ENCODE data around the gene KCNJ16.

The KCNJ16 gene

DNA sequence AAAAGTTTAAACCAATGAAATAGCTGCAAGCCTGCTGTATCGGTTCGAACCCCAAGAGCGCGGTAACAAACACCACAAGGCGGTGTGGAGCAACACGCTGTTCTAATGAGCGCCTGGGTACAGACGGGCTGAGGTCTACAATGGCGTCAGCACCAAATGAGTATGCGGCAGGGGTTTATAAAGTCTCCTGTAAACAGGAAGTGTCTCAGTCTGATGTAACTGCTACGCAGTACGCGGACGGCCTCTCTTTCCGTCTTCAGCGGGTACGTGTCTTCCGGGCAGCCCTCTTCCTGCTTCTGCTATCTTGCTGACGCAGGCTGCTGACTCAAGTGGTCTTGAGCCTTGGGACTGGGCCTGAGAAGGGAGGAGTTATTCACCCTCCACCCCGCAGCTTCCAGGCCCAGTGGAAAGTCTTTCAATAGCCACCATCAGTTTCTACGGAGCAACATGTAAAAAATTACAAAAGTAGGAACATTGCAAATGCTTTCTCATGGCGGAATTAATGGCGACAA, 53.8 kb downstream of the KCNJ16 start:
- no peak for DNase-seq (ENCODE audit: low read depth)

DNA sequence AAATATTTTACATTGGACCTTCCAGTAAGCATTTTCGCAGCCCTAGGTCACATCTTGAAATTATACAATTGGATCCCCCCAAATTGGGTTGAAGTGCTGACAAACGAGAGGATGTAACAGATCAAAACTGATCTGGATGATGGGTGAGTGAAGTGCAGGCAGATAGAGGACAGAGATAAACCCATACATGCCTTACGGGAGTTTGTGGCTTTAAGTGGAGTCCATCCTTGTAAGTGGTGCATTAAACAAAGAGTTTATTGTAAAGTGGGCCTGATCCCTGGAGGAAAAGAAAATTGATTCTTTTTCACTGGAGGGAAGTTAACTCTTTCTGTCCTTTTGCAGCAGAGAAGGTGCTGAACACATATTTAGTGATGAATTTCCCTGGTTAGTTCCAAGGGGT, 55.3 kb downstream of the KCNJ16 start:
- no peak for DNase-seq (ENCODE audit: low read depth)

DNA sequence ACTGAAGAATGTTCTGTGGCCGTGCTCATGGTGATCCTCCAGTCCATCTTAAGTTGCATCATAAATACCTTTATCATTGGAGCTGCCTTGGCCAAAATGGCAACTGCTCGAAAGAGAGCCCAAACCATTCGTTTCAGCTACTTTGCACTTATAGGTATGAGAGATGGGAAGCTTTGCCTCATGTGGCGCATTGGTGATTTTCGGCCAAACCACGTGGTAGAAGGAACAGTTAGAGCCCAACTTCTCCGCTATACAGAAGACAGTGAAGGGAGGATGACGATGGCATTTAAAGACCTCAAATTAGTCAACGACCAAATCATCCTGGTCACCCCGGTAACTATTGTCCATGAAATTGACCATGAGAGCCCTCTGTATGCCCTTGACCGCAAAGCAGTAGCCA, 57.5 kb downstream of the KCNJ16 start:
- no peak for DNase-seq (ENCODE audit: low read depth)

DNA sequence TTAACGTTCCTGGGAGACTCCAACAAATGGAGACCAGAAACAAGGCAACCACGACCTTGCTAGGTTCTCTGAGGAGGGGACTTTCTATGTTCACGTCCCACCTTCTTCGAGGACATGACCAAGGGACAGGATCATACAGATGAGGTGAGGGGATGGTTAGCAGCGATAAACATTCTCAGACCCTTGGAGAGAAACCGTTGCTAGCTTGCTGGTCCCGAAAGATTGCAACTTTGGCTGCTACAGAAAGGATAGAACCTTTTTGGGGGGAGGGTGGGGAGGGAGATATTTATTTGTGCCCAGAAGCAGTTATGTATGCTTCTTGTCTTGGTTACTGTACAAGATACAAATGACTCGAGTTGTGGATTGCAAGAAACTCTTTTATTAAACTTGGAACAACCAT, 59.0 kb downstream of the KCNJ16 start:
- DNase-seq (ENCODE audit: low read depth), result no peak

DNA sequence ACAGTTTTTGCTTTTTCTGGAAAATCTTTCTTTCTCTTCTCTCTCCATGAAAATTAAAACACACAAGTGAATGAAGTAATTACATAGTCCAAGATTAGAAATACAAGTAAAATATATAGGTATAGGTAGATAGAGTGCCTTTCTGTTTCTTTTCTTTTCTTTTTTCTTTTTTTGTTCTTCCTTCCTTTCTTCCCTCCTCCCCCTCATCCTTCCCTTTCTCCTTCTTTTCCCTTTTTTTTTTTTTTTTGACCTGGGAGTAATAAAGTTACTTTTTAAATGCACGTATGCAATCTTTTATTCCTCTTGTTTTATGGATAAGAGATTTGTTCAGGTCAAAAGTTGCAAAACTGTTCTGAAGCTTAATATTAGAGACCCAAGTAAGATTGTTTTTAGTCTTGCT, 59.8 kb downstream of the KCNJ16 start:
- DNase-seq (ENCODE audit: low read depth), result no peak

DNA sequence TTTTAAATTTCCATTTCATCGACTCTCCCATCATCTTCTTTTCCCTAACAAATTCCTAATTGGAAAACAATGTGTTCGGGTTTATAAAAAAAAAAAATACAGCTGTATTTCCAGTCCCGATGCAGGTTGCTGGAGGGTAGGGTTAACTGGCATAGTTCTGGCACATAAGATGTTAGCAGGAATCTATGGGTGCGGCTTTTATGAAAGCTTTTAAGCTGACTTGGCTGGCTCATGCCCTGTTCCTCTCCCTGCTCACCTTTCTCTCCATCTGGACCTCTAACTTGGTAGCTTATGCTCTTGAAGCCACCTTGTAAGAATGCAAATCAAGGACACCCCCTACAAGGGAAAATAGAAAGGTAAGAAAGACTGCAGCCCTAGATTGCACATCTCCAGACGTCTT, 61.1 kb downstream of the KCNJ16 start:
- DNase-seq (ENCODE audit: low read depth), result no peak

DNA sequence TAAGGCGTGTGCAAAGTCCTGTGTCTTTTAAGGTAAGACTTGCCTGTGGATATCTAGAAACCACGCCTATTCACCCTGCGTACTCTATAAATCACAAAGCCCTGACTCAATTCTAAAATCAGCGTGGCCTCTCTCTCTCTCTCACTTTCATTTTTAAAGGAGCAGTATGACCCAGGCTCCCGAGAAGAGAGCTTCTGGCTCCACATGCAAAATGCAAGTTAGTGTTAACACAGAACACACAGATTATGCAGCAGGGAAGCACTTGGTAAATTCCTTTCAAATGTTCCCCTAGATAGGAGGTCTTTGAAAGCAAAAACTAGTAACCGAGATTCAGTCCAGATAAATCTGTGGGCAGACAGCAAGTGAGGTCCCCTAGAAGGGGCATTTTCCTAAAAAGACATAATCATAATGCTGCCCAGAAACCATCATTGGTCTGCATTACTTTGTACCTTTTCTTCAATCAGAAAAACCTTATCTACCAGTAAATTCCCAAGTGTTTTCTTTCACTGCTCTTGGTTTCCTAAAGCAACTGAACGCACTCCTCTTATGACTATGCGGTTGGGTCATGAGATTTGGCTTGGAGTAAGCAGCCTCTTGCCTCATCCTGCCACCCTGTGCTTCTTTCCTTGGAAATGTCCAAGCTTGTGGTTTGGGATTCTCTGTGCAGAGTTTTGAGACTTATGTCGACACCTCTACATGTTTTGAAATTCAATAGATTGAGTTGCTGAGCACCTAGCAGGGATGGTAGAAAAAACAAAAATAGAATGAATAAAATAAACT, 62.6 kb downstream of the KCNJ16 start:
- DNase-seq (ENCODE audit: low read depth), result peak; percentile 96

DNA sequence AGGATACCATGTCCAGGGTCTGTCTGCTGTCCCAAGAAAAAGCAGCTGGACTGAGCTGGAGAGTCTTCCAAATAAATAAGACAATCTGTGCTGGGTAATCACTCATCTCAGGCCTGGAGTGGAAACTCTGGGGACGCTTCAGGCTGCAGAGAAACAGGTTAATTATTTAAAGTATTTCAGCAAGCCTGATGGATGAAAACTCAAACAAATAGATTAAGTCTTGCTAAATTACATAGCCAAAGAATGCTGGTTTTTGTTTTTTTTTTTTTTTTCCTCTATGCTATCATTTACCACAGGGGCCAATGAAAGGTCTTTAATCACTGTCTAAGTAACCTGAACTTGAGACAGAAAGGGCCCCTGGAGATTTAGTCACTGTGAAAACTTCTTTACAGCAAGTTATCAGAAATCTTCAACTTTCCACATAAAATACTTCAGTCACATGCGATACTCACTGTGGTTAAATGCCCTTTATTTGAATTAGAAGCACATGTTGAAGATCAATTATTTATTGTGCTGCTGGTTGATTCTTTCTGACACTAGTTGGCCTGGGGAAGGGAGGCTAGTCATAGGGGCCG, 63.4 kb downstream of the KCNJ16 start:
- peak; percentile 84 for DNase-seq (ENCODE audit: low read depth)

DNA sequence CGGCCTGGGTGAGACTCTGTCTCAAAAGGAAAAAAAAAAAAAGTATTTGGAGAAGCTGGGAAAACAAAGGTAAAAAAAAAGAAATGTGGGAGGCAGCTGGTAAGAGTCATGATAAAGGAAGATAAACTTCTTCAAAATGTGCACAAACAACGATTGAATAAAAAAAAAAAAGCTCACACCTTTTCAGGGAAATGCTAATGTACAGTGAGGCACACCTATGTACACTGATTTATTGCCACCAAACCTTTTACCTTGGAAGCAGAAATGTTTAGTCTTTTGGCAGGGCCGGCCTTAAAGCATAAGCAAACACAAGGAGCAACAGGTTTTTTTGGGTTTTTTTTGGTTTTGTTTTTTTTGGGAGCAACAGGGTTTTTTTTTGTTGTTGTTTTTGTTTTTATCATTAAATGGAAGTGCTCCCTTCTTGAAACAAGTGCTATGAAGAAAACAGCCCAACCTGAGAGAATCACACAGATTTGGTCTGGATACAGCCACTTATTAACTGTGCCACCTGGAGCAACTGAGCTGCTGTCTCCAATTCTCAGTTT, 64.5 kb downstream of the KCNJ16 start:
- no peak for DNase-seq (ENCODE audit: low read depth)

DNA sequence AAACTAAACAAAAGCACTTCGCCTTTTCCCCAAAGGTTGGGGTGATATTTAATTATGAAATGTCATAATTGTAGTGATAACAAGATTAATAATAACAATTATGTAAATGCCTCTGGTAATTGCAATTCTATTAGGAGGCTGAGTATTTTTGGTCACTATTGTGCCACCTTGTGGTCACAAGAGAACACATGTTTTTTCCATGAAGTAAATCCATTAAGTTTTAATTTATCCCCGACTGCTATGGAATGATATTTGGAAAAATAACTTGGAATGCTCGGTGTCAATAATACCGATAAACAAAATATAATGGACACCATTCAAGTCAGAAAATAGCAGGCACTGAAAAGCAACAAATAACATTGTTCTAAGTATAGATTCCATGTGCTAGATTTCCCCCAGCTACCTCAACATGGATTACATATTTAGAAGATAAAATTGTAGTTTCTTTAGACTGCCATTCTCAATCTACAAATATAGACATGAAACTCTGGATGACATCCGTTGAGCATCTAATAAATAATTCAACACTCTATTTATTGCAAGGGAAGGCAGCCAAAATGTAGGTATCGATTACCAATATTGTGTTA, 69.3 kb downstream of the KCNJ16 start:
- peak; percentile 49 for DNase-seq (ENCODE audit: low read depth)

DNA sequence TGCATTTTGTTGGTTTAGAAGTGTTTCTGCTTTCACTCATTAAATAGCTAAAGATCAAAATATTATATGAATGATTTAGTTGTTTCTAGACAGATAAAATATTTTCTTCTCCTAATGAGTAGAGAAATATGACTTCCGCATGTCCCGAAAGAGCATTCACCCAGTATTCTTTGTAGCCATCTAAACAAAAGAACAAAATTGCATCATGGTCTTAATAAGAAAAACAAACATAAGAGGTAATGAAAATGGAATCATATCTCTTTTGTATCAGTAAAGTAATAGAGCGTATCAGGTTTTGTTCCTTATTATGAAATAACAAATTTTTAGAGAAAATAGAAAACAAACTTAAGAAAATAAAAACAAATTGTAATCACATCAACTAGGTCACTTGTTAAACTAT, 78.2 kb downstream of the KCNJ16 start:
- DNase-seq (ENCODE audit: low read depth), result no peak

DNA sequence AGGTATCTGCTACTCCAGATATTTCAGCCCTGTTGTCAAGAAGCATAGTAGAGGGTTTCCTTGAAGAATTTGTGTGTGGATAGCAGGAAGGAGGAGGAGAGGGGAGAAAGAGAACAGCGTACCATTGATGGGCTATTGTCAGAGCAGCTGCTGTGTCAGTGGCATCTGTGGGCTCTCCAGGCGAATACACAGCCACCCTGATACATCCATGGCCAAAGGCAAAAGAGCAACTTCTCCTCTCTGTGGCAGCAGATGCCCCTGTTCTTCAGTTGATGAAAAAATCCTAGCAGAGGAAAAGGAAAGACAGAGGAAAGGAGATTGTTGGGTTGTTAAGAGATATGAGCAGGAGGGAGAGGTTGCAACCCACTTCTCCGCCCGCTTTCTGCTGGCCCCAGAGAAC, 82.1 kb downstream of the KCNJ16 start:
- DNase-seq (ENCODE audit: low read depth), result no peak

DNA sequence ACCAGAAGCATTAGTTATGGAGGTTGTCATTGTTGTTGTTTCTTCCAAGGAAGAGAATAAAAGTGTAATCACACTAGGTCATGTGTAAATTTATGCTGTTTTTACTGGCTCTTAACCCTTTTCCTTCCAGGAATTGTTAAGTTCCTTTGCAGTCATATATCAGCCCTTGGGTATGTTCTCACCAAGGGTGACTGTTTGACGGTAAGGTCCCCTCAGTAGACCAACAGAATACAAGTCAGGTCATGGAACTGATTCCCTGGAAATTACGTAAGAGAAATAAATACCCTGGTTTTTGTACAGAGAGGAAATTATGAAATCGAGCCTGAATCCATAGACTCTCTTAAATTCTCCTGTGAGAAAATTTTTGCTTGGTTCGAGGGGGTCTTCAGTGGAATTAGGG, 83.2 kb downstream of the KCNJ16 start:
- peak; percentile 47 for DNase-seq (ENCODE audit: low read depth)

DNA sequence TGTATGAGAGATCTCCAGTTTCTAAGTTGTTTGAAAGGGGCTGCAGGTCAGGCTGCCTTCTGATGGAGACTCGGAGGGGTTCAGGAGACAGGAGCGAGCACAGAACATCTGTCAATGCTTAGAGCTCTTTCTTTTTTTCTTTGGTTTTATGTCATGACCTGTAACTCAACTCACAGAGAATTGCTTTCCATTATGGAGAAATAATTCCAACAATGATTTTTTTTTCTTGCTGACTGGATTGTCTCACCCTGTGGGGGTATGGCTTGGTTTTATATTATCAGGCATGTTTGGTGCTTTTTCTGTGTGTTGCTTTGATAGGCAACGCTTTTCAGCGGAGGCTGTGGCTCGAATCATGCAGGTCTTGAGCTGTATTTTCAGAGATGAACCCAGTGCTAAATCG, 83.6 kb downstream of the KCNJ16 start:
- DNase-seq (ENCODE audit: low read depth), result peak; percentile 52

DNA sequence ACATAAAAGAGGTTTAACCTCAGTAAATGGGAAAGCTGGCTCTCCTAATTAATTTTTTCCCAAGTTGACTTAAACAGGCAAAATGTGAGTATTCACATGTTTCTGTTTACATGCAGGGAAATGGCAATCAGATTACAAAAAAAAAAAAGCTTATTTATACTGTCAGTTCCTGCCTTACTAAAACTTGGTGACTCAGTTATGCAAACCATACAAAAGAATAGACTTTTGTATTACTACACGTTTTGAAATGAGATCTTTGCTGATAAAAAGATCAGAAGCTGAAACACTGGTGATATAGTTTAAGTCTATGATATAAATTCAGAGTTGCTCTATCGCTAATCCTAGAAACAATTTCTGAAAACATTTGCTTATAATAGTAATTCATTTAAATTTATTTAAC, 85.0 kb downstream of the KCNJ16 start:
- DNase-seq (ENCODE audit: low read depth), result peak; percentile 42

DNA sequence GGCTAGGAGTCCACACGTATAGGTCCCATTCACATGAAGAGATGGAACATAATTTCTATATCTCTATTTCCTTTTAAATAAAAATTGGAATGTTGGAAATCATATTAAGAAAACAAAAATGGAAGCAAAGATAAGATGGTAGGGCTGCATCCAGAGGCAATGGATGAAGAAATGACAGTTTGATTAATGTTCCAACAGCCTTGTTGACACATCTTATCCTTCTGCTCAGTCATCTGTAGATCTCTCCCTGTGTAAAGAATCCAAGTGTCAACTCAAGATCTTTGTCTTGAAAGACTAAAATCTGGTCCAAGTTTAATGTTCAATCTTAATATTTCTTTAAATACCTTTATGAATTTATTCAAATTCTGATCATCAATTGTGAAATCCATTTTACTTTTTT, 86.5 kb downstream of the KCNJ16 start:
- DNase-seq (ENCODE audit: low read depth), result no peak

DNA sequence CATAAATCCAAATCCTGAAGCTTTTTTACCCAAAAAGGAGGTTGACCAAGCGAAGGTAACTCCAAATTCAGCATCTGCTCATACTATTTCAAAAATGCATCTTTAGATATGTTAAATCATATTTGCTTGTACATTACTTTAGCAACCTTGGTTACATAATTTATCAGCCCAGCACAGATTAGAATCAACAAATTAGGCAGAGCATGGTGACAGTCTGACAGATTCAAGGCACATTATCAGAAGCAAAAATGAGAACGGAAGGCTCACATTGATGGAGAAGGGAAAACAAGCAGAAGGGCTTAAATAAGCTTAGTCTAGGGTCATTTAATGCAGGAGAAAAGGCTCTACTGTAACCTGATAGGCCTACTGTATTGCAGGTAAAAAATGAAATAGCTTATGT, 90.4 kb downstream of the KCNJ16 start:
- DNase-seq (ENCODE audit: low read depth), result no peak

DNA sequence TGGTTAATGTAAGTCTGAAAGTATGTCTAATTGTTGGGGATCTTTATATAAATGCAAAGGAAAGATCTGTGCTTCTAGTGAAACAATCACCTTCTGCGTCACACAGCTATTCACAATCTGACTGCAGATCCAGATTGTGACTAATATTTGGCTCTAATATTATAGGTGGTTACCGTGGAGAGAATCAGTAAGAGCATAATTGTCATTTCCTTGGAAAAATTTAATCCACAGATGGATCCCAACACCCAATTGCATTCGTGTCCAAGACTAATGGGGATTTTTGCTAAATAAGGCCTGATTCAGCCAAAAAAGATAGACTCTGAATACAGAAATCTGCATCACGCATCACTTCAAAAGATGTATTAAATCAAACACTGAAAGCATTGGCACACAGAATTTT, 91.6 kb downstream of the KCNJ16 start:
- no peak for DNase-seq (ENCODE audit: low read depth)

DNA sequence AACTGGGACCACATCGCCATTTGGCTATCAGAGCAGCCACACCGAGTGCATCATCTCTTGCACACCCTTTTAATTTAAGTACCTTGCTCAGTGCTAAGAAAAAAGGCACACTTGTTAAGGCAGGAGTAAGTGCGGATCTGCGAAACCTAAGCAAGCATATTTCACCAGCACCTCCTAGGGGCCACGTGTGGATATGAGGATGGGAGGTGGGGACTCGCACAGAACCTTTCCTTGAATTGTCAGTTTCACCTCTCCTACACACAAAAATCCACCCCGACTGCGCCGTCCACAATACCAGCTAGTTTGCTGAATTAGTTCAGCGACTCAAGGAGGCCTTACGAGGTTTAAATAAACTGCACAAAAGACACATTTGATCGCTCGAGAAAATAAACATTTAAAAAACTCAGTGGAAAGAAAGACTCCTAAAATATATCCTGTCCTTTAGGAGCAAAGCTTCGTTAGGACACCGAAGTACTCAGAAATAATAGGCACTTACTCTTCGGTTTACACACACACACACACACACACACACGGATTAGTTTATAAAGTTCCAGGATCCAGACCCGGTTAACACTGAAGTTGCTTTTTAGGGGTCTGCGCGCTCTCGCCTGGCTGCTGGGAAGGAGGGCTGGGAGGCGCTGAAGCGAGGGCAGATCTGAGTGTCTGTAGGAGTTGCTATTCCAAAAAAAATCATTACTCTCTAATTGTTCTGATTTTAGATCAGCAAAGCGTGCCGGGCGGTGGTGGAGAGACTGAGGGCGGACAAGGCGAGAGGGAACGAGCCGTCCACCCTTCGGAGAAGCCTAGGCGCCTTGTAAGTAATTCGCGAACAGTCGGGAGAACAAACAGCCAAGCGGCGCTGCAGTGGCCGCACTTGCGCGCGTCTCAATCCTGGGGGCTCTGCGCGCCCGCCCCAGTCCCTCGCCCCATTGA, 93.3 kb downstream of the KCNJ16 start:
- DNase-seq (ENCODE audit: low read depth), result peak; percentile 94

DNA sequence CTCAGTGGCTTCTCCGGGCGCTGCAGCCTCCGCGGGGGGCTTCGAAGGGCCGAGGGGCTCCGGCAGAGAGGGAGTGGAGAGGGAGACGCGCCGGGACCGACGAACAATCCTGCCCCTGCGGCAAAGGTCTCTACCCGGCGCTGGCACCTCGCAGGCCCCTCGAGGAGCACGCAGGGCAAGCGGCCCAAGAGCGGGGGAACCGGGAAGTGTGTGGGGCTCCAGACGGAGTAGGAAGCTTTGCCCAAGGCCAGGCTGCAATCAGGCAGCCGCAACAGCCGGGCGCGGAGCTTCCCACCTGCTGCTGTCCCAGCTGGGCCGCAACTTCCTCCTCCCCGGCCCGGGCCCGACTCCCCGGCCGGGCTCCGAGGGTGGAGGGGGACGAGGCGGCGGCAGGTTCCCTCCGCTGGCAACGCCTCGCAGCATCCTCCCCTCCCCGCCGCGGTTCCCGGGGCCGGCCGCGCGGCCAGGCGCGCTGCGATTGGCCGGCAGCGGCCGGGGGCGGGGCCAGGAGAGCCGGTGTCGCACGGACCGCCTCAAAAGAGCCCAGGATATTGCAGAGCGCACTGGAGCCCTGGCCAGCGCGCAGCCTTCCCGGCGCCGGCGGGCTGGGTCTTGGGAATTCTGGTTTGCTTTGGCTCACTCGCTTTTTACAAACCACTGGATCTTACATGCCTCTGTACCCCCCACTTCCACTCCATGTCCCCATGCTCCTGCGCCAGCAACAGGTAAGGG, 94.1 kb downstream of the KCNJ16 start, which contains the start of gene KCNJ2:
KCNJ2 (plus strand) TSS at position 556 of the 732 bp plus-strand sequence. CDS start 5,508 bp downstream, outside the sequence.
- peak; percentile 87 for DNase-seq (ENCODE audit: low read depth)

All from iris pigment epithelial cell (primary cell).